K562 (cell line): ENCODE results near the gene SPATA25. TPM values are rescaled to one million over a fixed set of nuclear protein-coding genes. Genes with fewer than 3 reads are reported as not detected.

Experiments used
- BRF2 ChIP-seq: IDR thresholded peaks from 3 replicates; pipeline ENCODE4 v1.6.1; 2011; ENCODE audit warnings: borderline replicate concordance, mild to moderate bottlenecking; ENCODE audit not compliant: insufficient read length, insufficient read depth
- CREM ChIP-seq: IDR thresholded peaks from 2 replicates; pipeline ENCODE4 v1.6.1; 2014; ENCODE audit warnings: antibody characterized with exemption, low read depth
- DEAF1 ChIP-seq: fragments of 450-650 bp; formaldehyde crosslinking; IDR thresholded peaks from 2 replicates; pipeline ENCODE4 v1.4.0; 2020; ENCODE audit warnings: mild to moderate bottlenecking, moderate library complexity
- HOXB6 ChIP-seq: fragments of 250-450 bp; sonication (Bioruptor Pico); IDR thresholded peaks from 2 replicates; pipeline ENCODE4 v1.5.1; 2022; ENCODE audit warnings: mild to moderate bottlenecking, borderline replicate concordance
- ILF3 ChIP-seq: fragments of 450-650 bp; IDR thresholded peaks from 2 replicates; pipeline ENCODE4 v1.6.1; 2018; ENCODE audit warnings: antibody characterized with exemption, mild to moderate bottlenecking, moderate library complexity, borderline replicate concordance
- MEF2D ChIP-seq: conservative IDR thresholded peaks from 2 replicates; pipeline ENCODE4 v1.6.1; 2016; ENCODE audit warnings: low read depth, missing genetic modification characterization, missing compliant biosample characterization
- MNT ChIP-seq, 2 experiments: fragments of 450-650 bp; conservative IDR thresholded peaks; 2 replicates each; pipeline ENCODE4 v1.6.1; 2017; ENCODE audit warnings: mild to moderate bottlenecking in 2 of 2, moderate library complexity in 2 of 2
- PHB ChIP-seq: fragments of 250-450 bp; sonication (Bioruptor Pico); IDR thresholded peaks from 2 replicates; pipeline ENCODE4 v1.5.0; 2021
- RBM15 ChIP-seq: fragments of 200-400 bp; formaldehyde crosslinking; IDR thresholded peaks from 2 replicates; pipeline ENCODE4 v1.6.1; 2018; ENCODE audit warnings: mild to moderate bottlenecking, low read length, moderate library complexity; ENCODE audit not compliant: insufficient read depth
- RNF219 ChIP-seq: fragments of 250-450 bp; sonication (Bioruptor Pico); IDR thresholded peaks from 2 replicates; pipeline ENCODE4 v1.5.0; 2022; ENCODE audit warnings: mild to moderate bottlenecking
- ZNF551 ChIP-seq: fragments of 250-450 bp; sonication (Bioruptor Pico); IDR thresholded peaks from 2 replicates; pipeline ENCODE4 v1.5.0; 2021; ENCODE audit warnings: mild to moderate bottlenecking, moderate library complexity
- ZZZ3 ChIP-seq: fragments of 450-650 bp; IDR thresholded peaks from 2 replicates; pipeline ENCODE4 v1.6.1; 2016; ENCODE audit warnings: antibody characterized with exemption, mild to moderate bottlenecking, moderate library complexity
- polyA plus RNA-seq, 8 experiments: library from polyadenylated mRNA; depleted of rRNA in 4 of 8; stranded (reverse) in 5 of 8; unstranded in 3 of 8; fragments of >200 nt; fragmentation: Nextera tagmentation in 2 of 8; fragmentation: Illumina TruSeq in 1 of 8; extraction: Ambion mirVana in 2 of 8; extraction: Trizol in 1 of 8; gene quantifications; 2 replicates each; pipeline versions ENCODE4 v1.2.1 to v1.2.3, GENCODE V29; 2011 to 2014; ENCODE audit warnings: inconsistent platforms in 1 of 8, missing spikeins in 1 of 8
- total RNA-seq, 7 experiments: library from RNA; depleted of rRNA in 6 of 7; stranded (reverse); fragments of >200 nt in 6 of 7; fragmentation: Illumina TruSeq in 2 of 7; extraction: Trizol in 2 of 7; gene quantifications; 2 replicates each; pipeline versions ENCODE4 v1.2.1 to v1.2.3, GENCODE V29; 2011 to 2021; ENCODE audit warnings: low replicate concordance in 1 of 7

Gene SPATA25
- total and polyA plus RNA-seq, 9 of the 15 experiments (the other 6 are each of a cell fraction or from before 2014, with no cell fraction given): 0.21 to 0.95 (median 0.53) TPM; not detected in 3

GRCh38 chr20:45934586-45935415, 47.4 kb upstream of the SPATA25 start, which contains the start of gene PCIF1 (continued):
- no peak for TF ChIP-seq MEF2D
- TF ChIP-seq CREM: 0 out of 2 replicates have a peak, but pooled peaks have one; percentile 13
- no peak for TF ChIP-seq BRF2
- TF ChIP-seq DEAF1: no peak
- TF ChIP-seq ILF3: no peak; the same call in 1 of the 2 replicates
- no peak for TF ChIP-seq RBM15
- TF ChIP-seq RNF219 (CRISPR knock-in tag): no peak
- TF ChIP-seq ZZZ3: no peak
- TF ChIP-seq PHB: no peak
- TF ChIP-seq HOXB6 (CRISPR knock-in tag): no peak
- no peak for TF ChIP-seq ZNF551 (CRISPR knock-in tag)
- peak; percentile 78 to 83 for TF ChIP-seq MNT (conservative IDR thresholded peaks at IDR 0.05)
